ENCODE results near the gene HLCS. TPM values are rescaled to one million over a fixed set of nuclear protein-coding genes. Genes with fewer than 3 reads are reported as not detected.
A peak's percentile ranks its signal among the peaks of the same experiment; 100 is the strongest.

HLCS gene
- total RNA-seq, 1 donor = 59.7 TPM

- DNase-seq (ENCODE audit: insufficient read length, low spot score, missing footprints) = peak; percentile 63
- Histone ChIP-seq H2AFZ (ENCODE audit: low read length) (peak overlapping the region; percentile 38), H3K27ac (ENCODE audit: low read depth, low read length) (peak overlapping the region; percentile 79), H3K79me2 (ENCODE audit: insufficient read depth, low read length) (no peaks in the 10 kb centered on the region), H3K4me2 (ENCODE audit: insufficient read depth, low read length) (peak overlapping the region; percentile 58), H3K9me3 (ENCODE audit: low read depth, low read length) (no peaks in the 10 kb centered on the region), H3K4me3 (ENCODE audit: insufficient read depth, low read length) (no peak overlapping the region), H3K27me3 (ENCODE audit: insufficient read depth, low read length) (no peaks in the 10 kb centered on the region), H3K4me1 (ENCODE audit: insufficient read depth, low read length) (peaks cover 10% of the 10 kb centered on the region), H4K20me1 (ENCODE audit: insufficient read depth, low read length) (no peaks in the 10 kb centered on the region), H3K36me3 (ENCODE audit: insufficient read depth, low read length) (no peaks in the 10 kb centered on the region)
- TF ChIP-seq CTCF (IDR thresholded peaks at IDR 0.05; ENCODE audit: extremely low read depth, low read depth, low read length) = no peak
Measured at GRCh38 chr21:36839123-36839522, 127.3 kb downstream of the HLCS start.

GRCh38 chr21:36835383-36835795, 131.1 kb downstream of the HLCS start:
- Histone ChIP-seq H3K4me2 (ENCODE audit: insufficient read depth, low read length) (no peak overlapping the region), H3K4me1 (ENCODE audit: insufficient read depth, low read length) (peaks cover 10% of the 10 kb centered on the region), H4K20me1 (ENCODE audit: insufficient read depth, low read length) (peaks cover 4% of the 10 kb centered on the region), H2AFZ (ENCODE audit: low read length) (no peak overlapping the region), H3K36me3 (ENCODE audit: insufficient read depth, low read length) (no peaks in the 10 kb centered on the region), H3K27ac (ENCODE audit: low read depth, low read length) (no peak overlapping the region), H3K9me3 (ENCODE audit: low read depth, low read length) (no peaks in the 10 kb centered on the region), H3K4me3 (ENCODE audit: insufficient read depth, low read length) (no peak overlapping the region), H3K27me3 (ENCODE audit: insufficient read depth, low read length) (no peaks in the 10 kb centered on the region), H3K79me2 (ENCODE audit: insufficient read depth, low read length) (no peaks in the 10 kb centered on the region)
- no peak for TF ChIP-seq CTCF (IDR thresholded peaks at IDR 0.05; ENCODE audit: extremely low read depth, low read depth, low read length)
- DNase-seq (ENCODE audit: insufficient read length, low spot score, missing footprints) = no peak

- DNase-seq (ENCODE audit: insufficient read length, low spot score, missing footprints) = no peak
- Histone ChIP-seq H3K4me2 (ENCODE audit: insufficient read depth, low read length) (no peak overlapping the region), H3K4me3 (ENCODE audit: insufficient read depth, low read length) (no peak overlapping the region), H3K4me1 (ENCODE audit: insufficient read depth, low read length) (peaks cover 5% of the 10 kb centered on the region), H3K9me3 (ENCODE audit: low read depth, low read length) (no peaks in the 10 kb centered on the region), H3K27ac (ENCODE audit: low read depth, low read length) (no peak overlapping the region), H3K27me3 (ENCODE audit: insufficient read depth, low read length) (no peaks in the 10 kb centered on the region), H3K36me3 (ENCODE audit: insufficient read depth, low read length) (no peaks in the 10 kb centered on the region), H2AFZ (ENCODE audit: low read length) (no peak overlapping the region), H4K20me1 (ENCODE audit: insufficient read depth, low read length) (peaks cover 4% of the 10 kb centered on the region), H3K79me2 (ENCODE audit: insufficient read depth, low read length) (no peaks in the 10 kb centered on the region)
- TF ChIP-seq CTCF (IDR thresholded peaks at IDR 0.05; ENCODE audit: extremely low read depth, low read depth, low read length) = no peak
Measured at GRCh38 chr21:36834192-36834591, 132.3 kb downstream of the HLCS start.

- no peak for DNase-seq (ENCODE audit: insufficient read length, low spot score, missing footprints)
- Histone ChIP-seq H4K20me1 (ENCODE audit: insufficient read depth, low read length) (peaks cover 4% of the 10 kb centered on the region), H3K79me2 (ENCODE audit: insufficient read depth, low read length) (no peaks in the 10 kb centered on the region), H3K27ac (ENCODE audit: low read depth, low read length) (no peak overlapping the region), H3K9me3 (ENCODE audit: low read depth, low read length) (no peaks in the 10 kb centered on the region), H3K36me3 (ENCODE audit: insufficient read depth, low read length) (no peaks in the 10 kb centered on the region), H3K4me1 (ENCODE audit: insufficient read depth, low read length) (no peaks in the 10 kb centered on the region), H3K4me2 (ENCODE audit: insufficient read depth, low read length) (no peak overlapping the region), H2AFZ (ENCODE audit: low read length) (no peak overlapping the region), H3K4me3 (ENCODE audit: insufficient read depth, low read length) (no peak overlapping the region), H3K27me3 (ENCODE audit: insufficient read depth, low read length) (no peaks in the 10 kb centered on the region)
- TF ChIP-seq CTCF (IDR thresholded peaks at IDR 0.05; ENCODE audit: extremely low read depth, low read depth, low read length) = no peak
Measured at GRCh38 chr21:36830100-36830499, 136.4 kb downstream of the HLCS start.

All from osteoblast (primary cell).